T-helper 1 cell treated with Interleukin-12 subunit alpha and Interleukin-12 subunit beta and Interleukin-4 antibody, amounts not matched to agents 30 μg/mL and 1 μg/mL, for 36 hours (primary cell): ENCODE results near the gene GRID2.

ENCODE experiments used
- H3K27ac Mint-ChIP-seq: one replicate; pipeline ENCODE4 v1.8.0; 2021; ENCODE audit warnings: mild to moderate bottlenecking, mixed read lengths
- H3K27me3 Mint-ChIP-seq: one replicate; pipeline ENCODE4 v1.8.0; 2021; ENCODE audit warnings: low read depth, mixed read lengths
- H3K36me3 Mint-ChIP-seq: one replicate; pipeline ENCODE4 v1.8.0; 2021; ENCODE audit warnings: low read depth, mixed read lengths
- H3K4me1 Mint-ChIP-seq: one replicate; pipeline ENCODE4 v1.8.0; 2021; ENCODE audit warnings: low read depth, mixed read lengths
- H3K4me3 Mint-ChIP-seq: one replicate; pipeline ENCODE4 v1.8.0; 2021; ENCODE audit warnings: mild to moderate bottlenecking, moderate library complexity, mixed read lengths
- H3K9me3 Mint-ChIP-seq: one replicate; pipeline ENCODE4 v1.8.0; 2021; ENCODE audit warnings: mixed read lengths

The GRID2 gene

GRCh38 chr4:92679149-92679548 lies 375.4 kb downstream of the GRID2 start:
- Mint-ChIP-seq H3K9me3 (peaks cover 7% of the 10 kb centered on the region), H3K27ac (no peak overlapping the region), H3K27me3 (no peaks in the 10 kb centered on the region), H3K36me3 (no peaks in the 10 kb centered on the region), H3K4me3 (no peak overlapping the region), H3K4me1 (no peaks in the 10 kb centered on the region)

- no peak overlapping the region for H3K27ac Mint-ChIP-seq
- H3K9me3 Mint-ChIP-seq: peaks cover 7% of the 10 kb centered on the region
- H3K4me3 Mint-ChIP-seq: no peak overlapping the region
- no peaks in the 10 kb centered on the region for H3K4me1 Mint-ChIP-seq
- H3K27me3 Mint-ChIP-seq: no peaks in the 10 kb centered on the region
- no peaks in the 10 kb centered on the region for H3K36me3 Mint-ChIP-seq
These were observed 410.9 kb downstream of the GRID2 start for GRCh38 chr4:92714640-92715039.

GRCh38 chr4:92733231-92733630 lies 429.5 kb downstream of the GRID2 start:
- Mint-ChIP-seq H3K36me3 (no peaks in the 10 kb centered on the region), H3K9me3 (no peaks in the 10 kb centered on the region), H3K27ac (no peak overlapping the region), H3K4me1 (no peaks in the 10 kb centered on the region), H3K4me3 (no peak overlapping the region), H3K27me3 (no peaks in the 10 kb centered on the region)

- Mint-ChIP-seq H3K9me3 (no peaks in the 10 kb centered on the region), H3K27me3 (no peaks in the 10 kb centered on the region), H3K4me3 (no peak overlapping the region), H3K27ac (no peak overlapping the region), H3K36me3 (no peaks in the 10 kb centered on the region), H3K4me1 (no peaks in the 10 kb centered on the region)
These were observed 431.4 kb downstream of the GRID2 start for GRCh38 chr4:92735025-92735665.

GRCh38 chr4:92760433-92760832 lies 456.7 kb downstream of the GRID2 start:
- Mint-ChIP-seq H3K27ac (no peak overlapping the region), H3K4me3 (no peak overlapping the region), H3K27me3 (no peaks in the 10 kb centered on the region), H3K4me1 (no peaks in the 10 kb centered on the region), H3K36me3 (no peaks in the 10 kb centered on the region), H3K9me3 (no peaks in the 10 kb centered on the region)

- H3K4me1 Mint-ChIP-seq: no peaks in the 10 kb centered on the region
- no peak overlapping the region for H3K4me3 Mint-ChIP-seq
These were observed 472.3 kb downstream of the GRID2 start for GRCh38 chr4:92776080-92776479.

GRCh38 chr4:92789741-92790140 lies 486.0 kb downstream of the GRID2 start:
- Mint-ChIP-seq H3K4me3 (no peak overlapping the region), H3K4me1 (no peaks in the 10 kb centered on the region), H3K9me3 (no peaks in the 10 kb centered on the region), H3K36me3 (no peaks in the 10 kb centered on the region), H3K27me3 (no peaks in the 10 kb centered on the region), H3K27ac (no peak overlapping the region)

More at GRCh38 chr4:92776080-92776479, 472.3 kb downstream of the GRID2 start:
- Mint-ChIP-seq H3K27me3 (no peaks in the 10 kb centered on the region), H3K27ac (no peak overlapping the region), H3K36me3 (no peaks in the 10 kb centered on the region), H3K9me3 (peaks cover 3% of the 10 kb centered on the region)

- H3K4me3 Mint-ChIP-seq: no peak overlapping the region
- H3K4me1 Mint-ChIP-seq: no peaks in the 10 kb centered on the region
- H3K36me3 Mint-ChIP-seq: no peaks in the 10 kb centered on the region
- no peaks in the 10 kb centered on the region for H3K9me3 Mint-ChIP-seq
- no peaks in the 10 kb centered on the region for H3K27me3 Mint-ChIP-seq
- H3K27ac Mint-ChIP-seq: no peak overlapping the region
These were observed 488.2 kb downstream of the GRID2 start for GRCh38 chr4:92791871-92792440.

- Mint-ChIP-seq H3K27ac (no peak overlapping the region), H3K36me3 (no peaks in the 10 kb centered on the region), H3K9me3 (no peaks in the 10 kb centered on the region), H3K4me1 (no peaks in the 10 kb centered on the region), H3K27me3 (no peaks in the 10 kb centered on the region), H3K4me3 (no peak overlapping the region)
These were observed 505.6 kb downstream of the GRID2 start for GRCh38 chr4:92809381-92809780.

- Mint-ChIP-seq H3K9me3 (no peaks in the 10 kb centered on the region), H3K27me3 (no peaks in the 10 kb centered on the region), H3K27ac (no peak overlapping the region), H3K4me3 (no peak overlapping the region), H3K4me1 (no peaks in the 10 kb centered on the region), H3K36me3 (no peaks in the 10 kb centered on the region)
These were observed 508.9 kb downstream of the GRID2 start for GRCh38 chr4:92812652-92813051.

- no peak overlapping the region for H3K4me3 Mint-ChIP-seq
- no peaks in the 10 kb centered on the region for H3K4me1 Mint-ChIP-seq
- H3K36me3 Mint-ChIP-seq: no peaks in the 10 kb centered on the region
- no peak overlapping the region for H3K27ac Mint-ChIP-seq
- no peaks in the 10 kb centered on the region for H3K9me3 Mint-ChIP-seq
- no peaks in the 10 kb centered on the region for H3K27me3 Mint-ChIP-seq
These were observed 510.9 kb downstream of the GRID2 start for GRCh38 chr4:92814677-92815076.

- H3K9me3 Mint-ChIP-seq: no peaks in the 10 kb centered on the region
- no peaks in the 10 kb centered on the region for H3K4me1 Mint-ChIP-seq
- no peaks in the 10 kb centered on the region for H3K27me3 Mint-ChIP-seq
- H3K4me3 Mint-ChIP-seq: no peak overlapping the region
- no peak overlapping the region for H3K27ac Mint-ChIP-seq
- H3K36me3 Mint-ChIP-seq: no peaks in the 10 kb centered on the region
These were observed 521.5 kb downstream of the GRID2 start for GRCh38 chr4:92825256-92825655.

GRCh38 chr4:92825791-92826190 lies 522.0 kb downstream of the GRID2 start:
- no peaks in the 10 kb centered on the region for H3K4me1 Mint-ChIP-seq

GRCh38 chr4:92830771-92831170 lies 527.0 kb downstream of the GRID2 start:
- no peaks in the 10 kb centered on the region for H3K27me3 Mint-ChIP-seq
- no peak overlapping the region for H3K27ac Mint-ChIP-seq
- no peak overlapping the region for H3K4me3 Mint-ChIP-seq
- no peaks in the 10 kb centered on the region for H3K36me3 Mint-ChIP-seq
- no peaks in the 10 kb centered on the region for H3K9me3 Mint-ChIP-seq
- no peaks in the 10 kb centered on the region for H3K4me1 Mint-ChIP-seq

More at GRCh38 chr4:92825791-92826190, 522.0 kb downstream of the GRID2 start:
- no peak overlapping the region for H3K4me3 Mint-ChIP-seq
- no peak overlapping the region for H3K27ac Mint-ChIP-seq
- H3K36me3 Mint-ChIP-seq: no peaks in the 10 kb centered on the region
- no peaks in the 10 kb centered on the region for H3K9me3 Mint-ChIP-seq
- H3K27me3 Mint-ChIP-seq: no peaks in the 10 kb centered on the region

- Mint-ChIP-seq H3K4me1 (no peaks in the 10 kb centered on the region), H3K27me3 (no peaks in the 10 kb centered on the region), H3K36me3 (no peaks in the 10 kb centered on the region), H3K27ac (no peak overlapping the region), H3K9me3 (no peaks in the 10 kb centered on the region), H3K4me3 (no peak overlapping the region)
These were observed 537.1 kb downstream of the GRID2 start for GRCh38 chr4:92840880-92841279.
